ENCODE results near the gene PLIN4.
A peak's percentile ranks its signal among the peaks of the same experiment; 100 is the strongest.

The PLIN4 gene

DNA sequence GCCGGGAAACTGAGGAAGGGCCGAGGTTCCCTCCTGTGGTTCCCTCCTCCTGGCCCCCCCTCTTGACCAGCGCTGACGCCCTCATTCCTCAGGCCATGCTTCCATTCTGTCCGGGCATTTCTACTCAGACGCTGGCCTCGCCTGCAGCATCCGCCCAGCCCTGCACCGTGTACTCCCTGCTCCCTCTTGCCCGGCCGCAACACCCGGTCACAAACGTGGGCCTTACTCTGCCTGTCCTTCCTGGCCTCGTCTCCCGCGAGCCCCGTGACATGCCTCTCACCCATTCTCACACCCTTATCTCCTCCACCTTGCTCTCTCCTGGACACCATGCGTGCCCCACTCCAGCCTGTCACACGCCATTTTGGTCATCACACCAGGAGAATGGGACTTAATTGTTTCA is 34.9 kb downstream of the PLIN4 start:
- no peak for DNase-seq

- DNase-seq, result no peak
Observed at GRCh38 chr19:4482721-4483364, 35.4 kb downstream of the PLIN4 start.

DNA sequence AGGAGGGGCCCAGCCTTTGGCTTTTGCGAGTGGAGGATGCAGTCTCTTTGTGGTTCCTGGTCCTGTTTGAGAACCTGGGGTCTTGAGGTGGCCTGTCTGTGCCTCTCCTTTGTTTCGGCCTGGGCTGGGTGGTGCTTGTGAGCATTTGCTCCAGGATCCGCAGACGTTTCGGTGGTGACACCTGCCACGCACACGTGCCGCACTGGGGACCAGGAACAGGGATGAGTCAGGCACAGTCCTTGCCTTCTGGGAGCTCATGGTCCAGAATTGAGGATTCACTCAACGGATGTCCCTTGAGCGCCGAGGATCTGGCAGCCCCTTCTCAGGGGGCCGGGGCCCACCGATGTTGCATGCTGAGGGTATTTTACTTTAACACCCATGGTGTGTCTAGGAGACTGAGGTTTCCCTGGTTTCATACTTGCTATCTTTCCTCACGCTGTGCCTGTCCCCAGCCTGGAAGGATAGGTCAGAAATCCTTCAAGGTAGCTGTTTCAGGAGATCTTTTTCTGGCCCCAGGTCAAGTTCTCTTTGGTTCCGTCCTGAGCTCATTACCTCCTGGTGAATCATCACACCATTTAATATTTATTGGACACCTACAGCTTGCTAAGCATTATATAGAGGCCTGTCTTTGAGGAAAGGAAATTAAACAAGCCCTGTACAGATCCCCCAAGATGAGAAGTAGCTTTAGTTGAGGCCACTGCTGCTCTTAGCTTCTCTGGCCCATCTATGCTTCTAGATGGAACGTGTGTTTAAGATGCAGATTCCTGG is 41.1 kb downstream of the PLIN4 start:
- DNase-seq, result no peak

DNA sequence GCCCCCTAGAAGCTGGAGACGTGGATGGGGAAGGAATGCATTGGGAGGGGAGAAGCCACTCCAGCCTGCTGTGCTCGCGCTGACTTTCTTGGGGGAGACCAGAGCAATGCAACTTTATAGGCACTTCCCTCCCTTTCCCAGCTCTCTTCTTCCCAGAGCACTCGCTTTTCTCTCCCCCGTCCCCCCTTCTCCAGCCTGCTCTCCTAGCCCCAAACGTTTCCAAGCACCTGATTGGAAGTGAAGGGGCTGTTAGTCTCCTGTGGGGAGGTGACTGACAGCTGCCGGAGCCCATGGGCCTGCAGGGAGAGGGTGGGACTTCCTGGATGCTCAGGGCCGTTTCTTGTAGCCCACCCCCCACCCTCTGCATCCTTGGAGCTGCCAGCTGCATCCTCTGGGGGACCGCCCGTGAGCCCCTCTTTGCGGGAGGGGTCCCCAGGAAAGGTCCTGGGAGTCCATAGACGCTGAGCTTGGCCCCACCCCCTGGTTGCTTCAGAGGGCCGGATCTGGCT is 43.7 kb downstream of the PLIN4 start:
- DNase-seq, result peak; percentile 76

DNA sequence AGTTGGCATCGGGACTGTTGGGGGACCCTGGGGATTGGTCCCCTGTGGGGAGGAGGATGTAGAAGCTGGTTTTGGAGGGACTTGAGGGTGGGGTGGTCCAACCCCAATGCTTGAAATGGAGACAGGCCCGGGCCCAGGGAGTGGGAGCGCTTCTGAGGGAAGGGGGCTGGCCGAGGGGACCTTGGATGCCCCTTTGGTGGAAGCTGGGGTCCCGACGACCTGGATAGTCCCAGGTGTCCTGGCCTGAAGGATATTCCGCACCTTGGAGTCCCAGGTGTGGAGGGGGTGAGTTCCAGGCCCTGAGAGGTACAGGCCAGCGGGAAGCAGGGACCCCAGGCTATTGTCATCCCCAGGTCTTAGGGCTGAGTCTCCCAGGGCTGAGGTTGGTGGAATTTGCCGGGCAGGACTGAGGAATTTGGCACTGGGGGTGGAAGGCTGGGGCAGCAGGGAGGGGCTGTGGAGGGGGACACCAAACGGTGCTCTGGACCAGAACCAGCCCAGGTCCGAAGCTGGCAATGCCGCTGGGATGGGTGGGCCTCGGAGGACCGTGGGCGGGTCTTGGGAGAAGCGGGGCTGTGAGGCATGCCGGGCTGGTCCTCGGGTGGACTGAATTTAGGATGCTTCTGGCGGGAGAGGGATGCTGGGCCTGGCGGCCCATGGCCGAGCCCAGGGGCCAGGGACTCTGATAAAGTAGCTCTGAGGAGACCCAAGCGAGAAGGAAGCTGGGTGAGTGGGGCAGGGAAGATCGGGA is 44.3 kb downstream of the PLIN4 start:
- peak; percentile 31 for DNase-seq

GRCh38 chr19:4473011-4473762 is 45.1 kb downstream of the PLIN4 start:
- DNase-seq, result no peak

- no peak for DNase-seq
Observed at GRCh38 chr19:4472174-4472974, 45.9 kb downstream of the PLIN4 start, which contains the start of gene HDGFL2. Gene HDGFL2 (plus strand): TSS chr19:4472297. CDS start chr19:4472351, 54 bp downstream.

- DNase-seq, result peak; percentile 100
Observed at GRCh38 chr19:4471403-4472173, 46.7 kb downstream of the PLIN4 start.

DNA sequence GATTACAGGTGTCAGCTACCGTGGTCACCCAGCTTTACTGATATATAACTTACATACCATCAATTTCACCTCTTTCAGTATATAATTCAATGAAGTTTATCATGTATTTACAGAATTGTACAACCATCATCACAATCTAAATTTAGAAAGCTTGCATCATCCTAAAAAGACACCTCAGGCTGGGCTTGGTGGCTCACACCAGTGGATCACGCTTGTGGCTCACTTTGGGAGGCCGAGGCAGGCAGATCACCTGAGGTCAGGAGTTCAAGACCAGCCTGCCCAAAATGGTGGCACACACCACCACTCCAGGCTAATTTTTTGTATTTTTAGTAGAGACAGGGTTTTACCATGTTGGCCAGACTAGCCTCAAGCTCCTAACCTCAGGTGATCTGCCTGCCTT is 50.5 kb downstream of the PLIN4 start:
- no peak for DNase-seq

DNA sequence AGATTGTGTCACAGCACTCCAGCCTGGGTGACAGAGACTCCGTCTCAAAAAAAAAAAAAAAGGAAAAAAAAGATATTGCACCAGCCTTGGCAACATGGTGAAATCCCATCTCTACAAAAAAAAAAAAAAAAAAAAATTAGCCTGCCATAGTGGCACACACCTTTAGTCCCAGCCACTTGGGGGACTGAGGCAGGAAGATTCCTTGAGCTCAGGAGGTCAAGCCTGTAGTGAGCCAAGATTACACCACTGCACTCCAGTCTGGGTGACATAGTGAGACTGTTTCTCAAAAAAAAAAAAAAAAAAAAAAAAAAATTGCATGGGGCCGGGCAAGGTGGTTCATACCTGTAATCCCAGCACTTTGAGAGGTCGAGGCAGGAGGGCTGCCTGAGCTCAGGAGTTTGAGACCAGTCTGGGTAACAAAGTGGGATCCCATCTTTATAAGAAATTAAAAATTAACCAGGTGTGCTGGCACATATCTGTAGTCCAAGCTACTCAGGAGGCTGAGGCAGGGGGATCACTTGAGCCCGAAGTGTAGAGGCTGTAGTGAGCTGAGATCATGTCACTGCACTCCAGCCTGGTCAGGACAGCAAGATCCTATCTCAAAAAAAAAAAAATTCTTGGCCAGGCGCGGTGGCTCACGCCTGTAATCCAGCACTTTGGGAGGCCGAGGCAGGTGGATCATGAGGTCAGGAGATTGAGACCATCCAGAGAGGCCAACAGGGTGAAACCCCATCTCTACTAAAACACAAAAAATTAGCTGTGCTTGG is 53.3 kb downstream of the PLIN4 start:
- DNase-seq, result no peak

GRCh38 chr19:4457654-4458395 is 60.5 kb downstream of the PLIN4 start, which contains the start of gene UBXN6:
Gene UBXN6 (minus strand): TSS chr19:4457794. CDS start chr19:4457697, 97 bp downstream.
- DNase-seq, result peak; percentile 98

GRCh38 chr19:4456843-4457653 is 61.2 kb downstream of the PLIN4 start:
- peak; percentile 64 for DNase-seq

- peak; percentile 76 for DNase-seq
Observed at GRCh38 chr19:4456476-4456842, 61.8 kb downstream of the PLIN4 start.

- DNase-seq, result peak; percentile 74
Observed at GRCh38 chr19:4455719-4456475, 62.4 kb downstream of the PLIN4 start.

- DNase-seq, result peak; percentile 69
Observed at GRCh38 chr19:4454747-4455718, 63.3 kb downstream of the PLIN4 start.
